ENCODE results near the gene MTCL1.

The MTCL1 gene

DNA sequence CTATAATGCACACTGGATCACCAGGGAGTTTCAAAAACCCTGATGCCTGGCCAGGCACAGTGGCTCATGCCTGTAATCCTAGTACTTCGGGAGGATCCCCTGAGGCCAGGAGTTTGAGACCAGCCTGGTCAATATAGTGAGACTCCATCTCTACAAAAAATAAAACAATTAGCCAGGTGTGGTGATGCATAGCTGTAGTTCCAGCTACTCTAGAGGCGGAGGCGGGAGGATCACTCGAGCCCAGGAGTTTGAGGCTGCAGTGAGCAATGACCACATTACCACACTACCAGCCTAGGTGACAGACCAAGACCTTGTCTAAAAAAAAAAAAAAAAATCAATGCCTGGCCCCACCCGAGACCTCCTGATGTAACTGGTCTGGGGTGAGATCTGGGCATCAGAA, 137.2 kb downstream of the MTCL1 start:
- DNase-seq = no peak

DNA sequence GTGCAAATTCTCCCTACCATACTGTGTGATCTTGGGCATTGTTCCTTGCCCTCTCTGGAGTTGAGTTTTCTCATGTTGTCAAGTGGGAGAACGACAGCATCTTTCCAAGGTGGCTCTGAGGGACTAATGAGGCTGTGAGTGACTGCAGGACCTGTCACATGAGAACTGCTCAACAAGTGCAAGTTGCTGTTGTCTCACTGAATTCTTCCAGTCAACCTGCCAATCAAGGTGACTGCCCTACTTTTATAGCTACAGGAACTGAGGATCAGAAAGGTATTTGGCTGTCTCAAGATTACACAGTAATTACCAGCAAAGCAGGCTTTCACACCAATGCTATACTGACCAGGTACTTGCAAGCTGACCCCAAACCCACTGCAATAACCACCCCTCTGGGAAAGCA, 137.6 kb downstream of the MTCL1 start:
- no peak for DNase-seq

DNA sequence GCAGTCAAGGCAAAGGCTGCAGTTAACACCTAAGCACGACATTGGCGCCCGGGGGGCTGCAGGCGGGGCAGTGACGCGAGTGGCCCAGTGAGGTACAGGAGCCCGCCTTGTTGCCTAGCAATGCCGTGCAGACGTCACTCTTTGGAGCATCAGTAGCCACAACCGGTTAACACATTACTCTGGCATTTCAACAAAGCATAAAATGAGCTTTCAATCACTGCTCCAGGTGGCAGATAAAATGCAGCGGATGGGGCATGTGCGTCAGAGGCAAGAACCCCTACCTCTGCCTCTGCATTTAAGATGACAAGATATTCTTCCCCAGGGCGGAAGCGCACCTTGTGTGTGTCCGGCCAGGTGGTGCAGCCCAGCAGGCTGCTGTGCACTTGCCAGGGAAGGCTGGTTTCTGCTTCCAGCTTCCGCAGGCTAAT, 139.4 kb downstream of the MTCL1 start:
- no peak for DNase-seq

DNA sequence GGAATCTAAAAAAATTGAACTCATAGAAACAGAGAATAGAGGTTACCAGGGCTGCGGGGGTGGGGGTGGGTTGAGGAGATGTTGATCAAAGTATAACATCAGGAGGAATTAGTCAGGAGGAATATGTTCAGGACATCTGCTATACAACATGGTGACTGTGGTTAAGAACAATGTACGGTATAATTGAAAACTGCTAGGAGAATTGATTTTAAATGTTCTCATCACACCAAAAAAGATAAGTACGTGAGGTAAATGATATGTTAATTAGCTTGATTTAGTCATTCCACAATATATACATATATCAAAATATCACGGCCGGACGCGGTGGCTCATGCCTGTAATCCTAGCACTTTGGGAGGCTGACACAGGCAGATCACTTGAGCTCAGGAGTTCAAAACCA, 140.2 kb downstream of the MTCL1 start:
- DNase-seq = no peak

DNA sequence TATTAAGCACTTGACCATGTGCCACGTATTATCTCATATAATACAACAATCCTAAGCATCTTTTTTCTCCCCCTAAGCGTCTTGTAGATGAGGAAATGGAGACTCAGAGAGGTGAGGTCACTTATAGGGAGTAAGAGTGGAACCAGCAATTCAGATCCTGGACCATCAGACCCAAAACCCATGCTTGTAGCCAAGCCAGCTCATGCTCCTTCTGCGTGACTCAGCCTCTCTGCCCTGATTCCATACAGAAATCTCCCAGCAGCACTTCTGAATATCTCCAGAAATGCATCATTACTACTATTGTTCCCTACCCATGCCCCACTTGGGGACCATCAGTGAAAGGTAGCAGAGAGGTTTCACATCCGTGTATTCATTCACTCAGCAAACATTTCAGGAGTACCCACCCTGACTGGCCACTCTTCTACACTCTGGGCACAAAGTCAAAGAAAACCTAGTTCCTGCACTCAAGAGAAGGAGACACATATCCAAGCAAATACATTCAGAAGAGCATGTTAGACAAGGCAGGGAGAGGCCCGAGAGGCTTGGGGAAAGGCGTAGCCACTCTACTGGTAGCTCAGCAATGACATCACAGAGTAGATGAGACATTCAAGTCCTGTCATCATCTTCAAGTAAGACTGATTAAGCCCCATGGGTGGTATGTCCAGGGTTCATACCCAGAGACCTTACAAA, 141.9 kb downstream of the MTCL1 start:
- no peak for DNase-seq

DNA sequence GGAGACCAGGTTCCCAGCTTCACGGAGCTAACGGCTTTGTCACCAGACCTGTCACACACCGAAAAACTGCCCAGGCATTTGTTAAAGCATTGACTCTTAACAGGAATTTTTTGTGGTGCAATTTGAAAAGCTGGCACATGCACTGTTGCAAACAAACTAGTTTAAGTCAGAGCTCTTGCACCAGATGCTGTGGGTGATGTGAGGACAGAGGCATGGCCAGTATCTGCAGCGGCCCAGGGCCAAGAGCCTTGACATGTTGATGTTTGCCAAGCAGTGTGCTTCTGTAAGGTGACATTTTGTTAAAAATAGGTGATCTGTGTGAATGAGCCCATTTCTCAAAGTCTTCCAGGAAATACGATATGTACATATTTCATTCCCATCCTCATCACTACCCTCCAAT, 142.5 kb downstream of the MTCL1 start:
- no peak for DNase-seq

DNA sequence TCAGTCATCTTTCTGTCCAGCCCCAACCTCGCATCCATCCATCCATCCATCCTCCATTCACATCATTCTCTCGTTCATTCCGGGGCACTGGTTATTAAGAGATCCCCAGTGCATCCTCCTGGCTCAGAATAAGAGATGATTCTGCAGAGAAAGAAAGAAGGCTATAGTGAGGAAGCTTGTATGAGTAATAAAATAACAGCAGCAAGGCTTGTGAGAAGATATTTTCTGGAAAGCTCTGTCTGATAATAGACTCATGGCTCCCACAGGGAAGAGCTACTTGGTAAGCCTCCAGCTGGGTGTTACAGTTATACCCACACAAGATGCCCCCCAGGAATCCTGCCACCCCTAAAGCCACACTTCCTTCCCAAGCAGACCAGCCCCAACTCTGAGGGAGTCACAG, 143.2 kb downstream of the MTCL1 start:
- no peak for DNase-seq

DNA sequence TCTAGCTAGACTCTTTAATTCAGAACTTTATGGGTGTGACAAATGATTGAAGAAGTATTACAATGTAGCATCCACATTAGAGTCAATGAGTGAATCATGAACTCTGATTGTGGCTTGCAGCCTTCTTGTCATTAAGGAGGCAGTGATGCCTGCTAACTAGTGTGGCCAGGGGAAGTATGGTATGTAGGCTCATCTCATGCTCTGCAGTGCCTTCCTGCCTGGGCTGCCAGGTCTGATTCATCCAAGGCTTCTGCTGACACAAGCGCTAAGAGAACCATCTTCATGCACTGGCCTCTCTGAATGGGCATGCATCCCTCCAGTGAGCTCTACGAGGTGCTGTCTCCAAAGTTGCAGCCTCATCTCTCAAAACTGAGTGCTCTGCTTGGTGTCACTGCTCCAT, 144.3 kb downstream of the MTCL1 start:
- DNase-seq = no peak

DNA sequence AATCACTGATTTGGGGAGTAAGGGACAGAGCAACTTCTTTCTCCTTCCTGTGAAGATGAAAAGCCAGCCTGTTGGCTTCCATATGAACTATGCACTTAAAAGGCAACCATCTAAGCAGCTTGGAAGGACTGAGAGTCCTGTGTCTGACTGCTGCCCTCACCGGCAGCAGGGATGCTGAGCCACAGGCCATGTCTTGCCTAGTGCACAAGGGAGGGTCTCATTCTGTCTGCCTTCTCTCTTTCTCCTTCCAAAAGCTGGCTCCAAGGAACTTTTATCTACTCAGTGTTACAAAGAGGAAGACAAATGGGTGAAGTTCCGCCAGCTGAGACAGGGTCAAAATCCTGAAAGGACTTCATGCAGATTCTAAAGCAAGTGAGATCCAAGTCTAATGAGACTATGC, 146.3 kb downstream of the MTCL1 start:
- DNase-seq = no peak

DNA sequence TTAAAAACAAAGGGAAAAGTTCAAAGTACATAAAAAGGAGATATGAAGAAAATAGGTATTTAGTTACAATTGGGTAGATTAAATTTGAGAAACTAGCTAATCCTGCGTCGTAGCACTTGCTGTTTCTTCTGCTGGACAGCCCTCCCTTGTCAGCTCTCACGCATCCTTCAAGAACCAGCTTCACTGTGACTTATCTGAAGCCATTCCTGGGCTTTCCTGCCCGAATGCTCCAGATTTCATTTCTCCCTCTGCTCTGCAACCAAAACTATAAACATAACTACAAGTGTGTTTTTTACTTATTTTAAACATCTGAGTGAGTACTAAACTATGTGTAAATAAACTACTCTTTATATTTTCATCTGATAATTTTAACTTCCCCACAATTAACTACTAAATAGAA, 149.2 kb downstream of the MTCL1 start:
- no peak for DNase-seq

DNA sequence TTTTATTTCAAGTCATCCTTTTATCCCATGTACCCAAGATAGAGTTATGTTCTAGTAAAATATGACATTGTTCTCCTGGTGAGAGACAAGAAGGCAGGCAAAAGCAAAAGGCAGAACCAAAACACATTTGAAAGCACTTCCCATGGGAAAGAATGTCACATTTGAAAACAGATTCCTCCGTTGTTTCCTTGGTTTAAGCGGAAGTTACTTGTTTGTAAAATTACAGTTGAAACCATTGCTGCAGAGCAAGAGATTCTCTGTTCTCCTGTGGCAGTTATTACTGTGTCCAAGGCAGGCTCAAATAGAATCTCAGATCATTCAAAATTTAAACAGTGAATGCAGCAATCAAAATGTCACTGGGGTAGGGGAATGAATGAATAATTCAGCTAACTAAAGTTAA, 149.6 kb downstream of the MTCL1 start:
- no peak for DNase-seq

DNA sequence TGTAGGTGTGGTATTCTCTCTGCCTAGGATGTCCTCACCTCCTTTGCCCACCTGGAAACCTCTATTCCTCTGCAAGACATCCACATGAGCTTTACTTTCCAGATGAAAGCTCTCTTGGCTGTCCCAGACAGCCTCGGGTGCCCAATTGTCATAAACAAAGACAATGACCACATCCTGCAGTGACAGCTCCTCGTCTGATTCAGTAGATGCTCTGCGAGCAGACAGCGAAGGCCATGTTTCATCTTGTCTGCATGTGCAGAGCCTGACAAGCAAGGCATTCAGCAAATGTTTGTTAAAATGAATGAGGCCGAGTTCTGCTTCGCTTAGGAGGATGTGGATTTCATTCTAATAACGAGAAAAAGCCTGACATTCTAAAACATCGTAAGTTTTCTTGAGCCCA, 150.9 kb downstream of the MTCL1 start:
- DNase-seq = no peak

DNA sequence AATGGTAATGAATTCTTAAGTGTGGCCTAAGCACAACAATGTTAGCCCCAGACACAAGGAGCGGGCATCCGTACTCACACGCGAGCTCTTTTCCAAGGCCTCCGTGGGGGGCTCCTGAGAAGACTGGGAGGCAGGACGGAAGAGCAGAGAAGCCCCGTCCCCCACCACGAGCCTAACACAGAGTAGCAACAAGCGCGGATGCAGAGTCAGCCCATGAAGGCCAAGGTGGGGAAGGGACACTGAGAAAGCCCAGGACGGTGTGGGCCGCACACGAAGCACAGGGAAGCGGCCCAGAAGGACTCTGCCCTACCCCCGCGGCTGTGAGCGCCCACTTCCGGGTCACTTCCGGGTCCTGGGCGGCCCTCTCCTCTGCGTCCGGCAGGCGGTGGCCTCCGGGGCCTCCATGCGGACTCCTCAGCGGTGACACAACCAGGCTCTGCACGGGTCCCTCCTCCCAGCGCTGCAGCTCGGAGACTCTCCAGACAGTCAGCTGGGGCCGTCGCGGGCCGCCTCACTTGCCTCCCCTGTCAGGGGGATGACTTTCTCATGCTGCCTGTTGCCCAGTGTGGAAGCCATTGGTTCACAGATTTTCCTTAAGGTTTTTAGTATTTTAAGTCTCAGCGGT, 151.5 kb downstream of the MTCL1 start:
- no peak for DNase-seq

DNA sequence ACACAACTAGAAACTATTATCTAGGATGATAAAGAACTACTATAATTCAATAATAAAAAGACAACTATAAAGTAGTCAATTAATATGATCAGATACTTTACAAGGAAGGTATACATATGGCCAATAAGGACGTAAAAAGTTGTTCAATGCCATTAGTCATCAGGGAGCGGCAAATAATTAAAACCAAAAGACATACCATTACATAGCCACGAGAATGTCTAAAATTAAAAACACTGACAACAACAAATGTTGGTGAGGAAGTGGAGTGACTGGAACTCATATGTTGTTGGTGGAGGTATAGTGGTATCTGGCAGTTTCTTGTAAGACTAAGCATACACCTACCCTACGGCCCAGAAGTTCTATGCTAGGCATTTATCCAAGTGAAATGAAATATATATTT, 152.4 kb downstream of the MTCL1 start:
- DNase-seq = no peak

DNA sequence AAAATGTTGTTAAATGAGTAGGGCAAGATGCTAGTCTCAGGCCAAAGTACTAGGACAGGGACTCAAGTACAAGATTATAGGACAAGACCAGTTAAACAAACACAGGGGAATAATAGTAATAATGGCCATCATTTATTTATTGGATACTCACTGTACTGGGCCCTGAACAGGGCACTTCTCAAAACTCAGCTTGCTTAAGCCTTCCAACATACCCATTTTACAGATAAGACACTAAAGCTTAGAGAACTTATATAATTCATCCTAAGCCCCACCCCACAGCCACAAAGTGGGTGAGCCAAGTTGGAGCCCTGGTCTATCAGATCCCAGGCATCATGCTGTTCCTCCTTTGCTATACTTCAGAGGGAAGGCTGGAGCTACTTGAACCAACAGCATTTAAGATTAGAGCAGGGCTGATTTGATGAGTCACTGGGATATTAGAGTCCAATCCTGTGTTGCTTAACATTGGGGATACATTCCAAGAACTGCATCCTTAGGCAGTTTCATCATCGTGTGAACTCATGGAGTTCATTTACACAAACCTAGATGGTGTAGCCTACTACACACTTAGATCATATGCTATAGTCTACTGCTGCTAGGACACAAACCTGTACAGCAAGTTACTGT, 153.6 kb downstream of the MTCL1 start:
- DNase-seq = no peak

DNA sequence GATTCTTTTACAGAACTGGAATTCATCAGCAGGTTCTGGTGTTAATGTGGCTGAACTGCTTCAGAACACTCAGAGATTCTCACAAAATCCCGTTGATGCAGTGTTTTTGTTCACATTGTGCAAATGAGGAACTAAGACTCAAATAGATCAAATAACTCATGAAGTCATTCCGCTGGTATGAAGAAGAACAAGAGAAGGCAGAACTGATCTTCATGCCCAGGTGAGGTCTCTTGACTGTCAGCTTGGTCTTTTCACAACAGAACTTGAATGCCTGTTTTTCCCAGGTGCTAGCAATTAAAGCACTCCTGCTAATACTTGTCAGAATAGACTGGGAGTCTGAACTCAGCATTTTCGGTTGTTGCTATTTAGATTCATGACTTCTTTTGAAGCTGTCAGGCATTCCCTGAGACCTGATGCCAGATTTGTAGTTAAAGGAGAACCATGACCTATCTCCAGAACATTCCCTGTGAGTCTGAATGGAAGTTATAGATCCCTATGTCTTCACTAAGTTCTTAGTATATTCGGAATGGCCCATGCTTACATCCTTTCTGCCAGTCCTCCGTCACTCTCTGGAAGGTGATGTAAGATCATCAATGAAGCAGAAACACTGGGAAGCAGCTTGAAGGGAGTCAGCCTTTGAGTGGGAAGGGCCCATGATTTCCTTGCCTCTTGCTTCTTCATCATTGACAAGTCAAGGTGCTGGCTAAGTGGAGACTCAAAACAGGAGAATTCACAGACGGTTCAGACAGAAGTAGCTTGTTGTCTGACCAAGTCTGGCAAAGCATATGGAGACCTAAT, 155.7 kb downstream of the MTCL1 start:
- DNase-seq = no peak

DNA sequence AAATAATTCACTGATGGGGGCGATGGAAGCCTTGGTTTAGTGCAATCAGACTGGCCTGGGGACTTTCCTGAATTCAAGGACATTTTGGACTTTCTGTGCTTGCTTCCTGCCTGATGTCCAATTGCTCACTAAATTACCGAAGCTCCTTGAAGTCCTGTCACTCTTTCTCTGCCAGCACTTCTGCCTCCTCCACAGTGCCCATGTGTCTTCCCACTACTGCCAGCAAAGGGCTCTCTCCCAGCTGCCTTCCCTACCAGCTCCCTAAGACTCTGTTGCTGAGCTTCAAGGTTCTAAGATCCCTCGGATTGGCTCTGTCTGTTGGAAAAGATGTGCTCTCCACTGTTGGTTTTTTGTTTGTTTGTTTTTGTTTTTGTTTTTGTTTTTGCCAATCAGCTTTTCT, 158.1 kb downstream of the MTCL1 start:
- DNase-seq = no peak

DNA sequence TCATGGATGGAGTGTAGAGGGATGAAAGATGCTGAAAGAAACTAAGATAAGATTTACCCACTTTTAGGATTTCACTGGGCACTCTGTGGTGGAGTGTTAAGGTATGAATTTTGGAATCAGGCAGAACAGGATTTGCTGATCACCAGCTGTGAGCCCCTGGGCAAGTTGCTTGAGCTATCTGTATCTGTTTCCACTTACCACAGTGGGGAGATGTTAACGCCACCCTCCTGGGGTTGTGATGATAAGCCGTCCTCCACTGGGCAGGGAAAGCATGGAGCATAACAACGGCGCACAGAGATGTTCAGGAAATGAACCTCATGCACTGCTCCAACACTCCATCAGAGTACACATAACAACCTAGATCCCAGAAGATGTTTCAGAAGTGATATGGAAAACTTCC, 160.6 kb downstream of the MTCL1 start:
- no peak for DNase-seq

DNA sequence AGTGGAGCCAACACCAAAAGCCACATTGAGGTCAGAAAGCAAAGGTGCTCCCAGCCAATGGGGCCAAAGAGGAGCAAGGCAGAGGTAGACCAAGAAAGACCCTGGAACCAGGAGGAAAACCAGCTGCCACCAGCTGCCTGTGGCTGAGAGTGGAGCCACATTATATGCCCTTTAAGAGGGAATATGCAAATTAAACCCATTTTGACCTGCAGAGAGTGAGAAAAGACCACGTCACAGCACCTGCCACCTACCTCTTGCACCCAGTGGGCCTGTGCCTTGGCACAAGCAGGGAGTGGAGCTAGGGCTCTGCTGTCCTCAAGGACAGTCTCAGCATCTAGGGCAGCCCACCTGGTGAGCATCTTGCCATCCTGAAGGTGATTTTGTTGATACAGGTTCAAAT, 161.3 kb downstream of the MTCL1 start:
- DNase-seq = no peak

DNA sequence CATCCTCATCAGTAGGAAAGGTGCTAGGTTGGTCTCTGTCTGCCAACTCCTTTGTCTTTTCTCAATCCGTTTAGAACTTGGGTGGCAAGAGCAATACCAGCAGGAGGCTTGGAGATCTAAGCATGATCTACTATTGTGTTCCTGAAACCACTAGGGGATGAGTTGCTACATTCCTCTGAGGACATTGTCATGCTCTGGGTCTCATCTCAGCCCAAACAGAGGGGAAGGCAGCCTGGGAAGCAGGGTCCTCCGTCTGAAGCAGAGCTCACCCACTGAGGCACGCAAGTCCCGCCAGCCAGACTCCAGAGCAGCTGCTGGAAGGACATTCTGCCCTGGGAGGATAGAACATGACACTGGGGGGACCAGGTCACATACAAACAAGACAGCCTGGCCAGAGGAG, 162.9 kb downstream of the MTCL1 start:
- DNase-seq = no peak

DNA sequence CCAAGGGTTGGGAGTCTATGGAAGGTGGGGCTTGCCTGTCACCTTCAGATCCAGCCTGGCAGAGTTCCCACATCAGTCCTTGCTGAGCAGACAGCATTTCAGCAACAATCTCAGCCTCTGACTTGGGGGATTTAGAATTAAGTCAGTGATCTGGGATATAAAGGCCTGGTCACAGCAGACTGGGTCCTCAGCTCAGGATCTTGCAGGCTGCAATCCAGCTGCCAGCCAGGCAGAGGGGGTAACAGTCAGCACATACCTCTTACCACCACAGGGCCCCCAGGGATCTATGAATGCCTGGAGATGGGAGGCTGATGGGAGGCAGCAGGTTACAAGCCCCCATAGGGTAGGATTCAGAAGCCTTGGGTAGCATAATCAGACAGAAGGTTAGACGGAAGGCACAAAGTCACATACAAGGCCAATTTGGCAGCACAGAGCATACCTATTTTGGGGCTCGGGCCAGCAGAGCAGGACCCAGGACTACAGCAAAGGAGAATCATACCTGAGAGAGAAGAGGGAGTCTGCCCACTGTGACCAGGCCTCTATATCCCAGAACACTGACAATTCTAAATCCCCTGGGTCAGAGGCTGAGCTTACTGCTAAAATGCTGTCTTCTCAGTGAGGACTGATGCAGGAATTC, 163.5 kb downstream of the MTCL1 start:
- DNase-seq = no peak

DNA sequence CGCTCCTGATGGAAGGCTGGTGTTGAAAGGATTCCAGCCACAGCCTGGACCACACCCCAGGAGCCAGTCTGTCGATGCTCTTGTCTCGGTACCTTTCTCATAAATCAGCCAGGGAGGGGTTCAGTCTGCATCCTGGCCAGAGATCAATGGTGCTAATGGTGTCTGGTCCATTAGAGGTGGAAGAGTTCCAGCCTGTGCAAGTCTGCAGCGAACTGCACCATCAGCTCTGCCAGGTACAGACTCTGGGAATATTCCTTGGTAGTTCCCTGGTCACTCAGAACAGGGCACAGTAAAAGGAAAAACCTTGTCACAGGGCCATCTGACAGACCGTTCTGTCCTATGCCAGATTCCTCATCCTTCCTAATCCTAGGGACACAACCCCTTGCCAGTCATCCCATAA, 164.3 kb downstream of the MTCL1 start:
- no peak for DNase-seq

DNA sequence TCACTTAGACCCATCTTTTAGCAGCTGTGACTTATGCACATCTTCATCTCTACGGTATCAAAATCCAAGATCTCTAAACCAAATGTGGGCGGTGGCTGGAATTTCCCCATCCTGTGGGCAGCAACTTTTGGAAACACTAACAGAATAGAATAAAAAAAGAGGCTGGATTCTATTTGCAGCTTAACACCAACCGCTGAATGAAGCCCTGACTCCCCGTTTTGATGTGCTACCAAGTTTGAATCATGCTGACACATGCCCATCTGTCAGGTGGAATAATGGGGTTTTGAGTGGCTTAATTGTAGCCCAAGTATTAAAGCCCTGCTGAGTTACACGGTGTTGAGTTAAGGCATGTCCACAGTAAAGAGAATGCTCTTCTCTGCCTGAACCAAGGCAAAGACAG, 165.2 kb downstream of the MTCL1 start:
- DNase-seq = no peak
